Liver (tissue), 9 donors: ENCODE data around the gene LIX1L. TPM values are rescaled to one million over a fixed set of nuclear protein-coding genes. Genes with fewer than 3 reads are reported as not detected.
"Not testable (repeated sequence)": the region's sequence is repeated elsewhere in the genome, so short reads cannot be mapped to it uniquely, and the experiment has no call there.

Experiments used
- DNase-seq: peaks from one replicate; pipeline ENCODE4 v3.0.0-alpha.2; 2017; ENCODE audit warnings: low spot score
- H3K27ac ChIP-seq, 2 donors: one replicate each; pipeline ENCODE4 v1.7.0; 2013; ENCODE audit warnings: inconsistent platforms in 2 of 2, low read length in 2 of 2, control low read depth in 1 of 2, low read depth in 1 of 2, mild to moderate bottlenecking in 1 of 2
- H3K27me3 ChIP-seq, 4 donors: one replicate each; pipeline versions ENCODE4 v1.6.1 to v1.7.0; 2013; ENCODE audit warnings: low read length in 3 of 4, inconsistent platforms in 1 of 4, mild to moderate bottlenecking in 1 of 4, moderate library complexity in 1 of 4; ENCODE audit not compliant: control insufficient read depth in 4 of 4, insufficient read depth in 4 of 4
- H3K36me3 ChIP-seq, 4 donors: one replicate each; pipeline versions ENCODE4 v1.6.1 to v1.7.0; 2013; ENCODE audit warnings: low read length in 3 of 4, mild to moderate bottlenecking in 3 of 4, low read depth in 1 of 4, moderate library complexity in 1 of 4; ENCODE audit not compliant: control insufficient read depth in 4 of 4, insufficient read depth in 3 of 4
- H3K4me1 ChIP-seq, 4 donors: one replicate each; pipeline versions ENCODE4 v1.6.1 to v1.7.0; 2013; ENCODE audit warnings: low read length in 3 of 4, mild to moderate bottlenecking in 3 of 4, moderate library complexity in 1 of 4; ENCODE audit not compliant: control insufficient read depth in 4 of 4, insufficient read depth in 4 of 4
- H3K4me3 ChIP-seq, 3 donors: one replicate each; pipeline versions ENCODE4 v1.6.1 to v1.7.0; 2013; ENCODE audit warnings: low read length in 3 of 3, control low read depth in 1 of 3, low read depth in 1 of 3, mild to moderate bottlenecking in 1 of 3
- H3K9ac ChIP-seq, 2 donors: one replicate each; pipeline ENCODE4 v1.7.0; 2013; ENCODE audit warnings: low read length in 2 of 2, mild to moderate bottlenecking in 2 of 2, moderate library complexity in 2 of 2, control low read depth in 1 of 2, low read depth in 1 of 2
- H3K9me3 ChIP-seq, 4 donors: one replicate each; pipeline versions ENCODE4 v1.6.1 to v1.7.0; 2013; ENCODE audit warnings: low read length in 3 of 4; ENCODE audit not compliant: control insufficient read depth in 4 of 4
- FOXA1 ChIP-seq: IDR thresholded peaks from 2 replicates; pipeline ENCODE4 v1.6.1; 2016; ENCODE audit warnings: antibody characterized with exemption
- HNF4G ChIP-seq: IDR thresholded peaks from 2 replicates; pipeline ENCODE4 v1.6.1; 2016; ENCODE audit warnings: antibody characterized with exemption
- JUND ChIP-seq, 2 donors: IDR thresholded peaks; 2 replicates each; pipeline ENCODE4 v1.6.1; 2016; ENCODE audit warnings: antibody characterized with exemption in 2 of 2
- NR2F2 ChIP-seq: IDR thresholded peaks from 2 replicates; pipeline ENCODE4 v1.6.1; 2016; ENCODE audit warnings: antibody characterized with exemption
- RAD21 ChIP-seq, 2 donors: IDR thresholded peaks; 2 replicates each; pipeline ENCODE4 v1.6.1; 2016; ENCODE audit warnings: antibody characterized with exemption in 2 of 2, mild to moderate bottlenecking in 2 of 2
- YY1 ChIP-seq: IDR thresholded peaks from 2 replicates; pipeline ENCODE4 v1.6.1; 2016; ENCODE audit warnings: antibody characterized with exemption, mild to moderate bottlenecking
- WGBS: extraction: QIAGEN DNeasy Blood & Tissue Kit; methylation state at CpG from one replicate; pipeline ENCODE4 v1.1.7; 2013; 5-methylcytosine and 5-hydroxymethylcytosine counted together
- polyA plus RNA-seq, 2 donors: library from polyadenylated mRNA; stranded (reverse) in 1 of 2; unstranded in 1 of 2; fragments of 200-250 nt in 1 of 2; fragments of >200 nt in 1 of 2; fragmentation: Nextera tagmentation in 1 of 2; extraction: Ambion mirVana in 1 of 2; gene quantifications; one replicate each; pipeline versions ENCODE4 v1.2.1 to v1.2.3, GENCODE V29; 2013 to 2015
- total RNA-seq, 2 donors: library from RNA; depleted of rRNA; stranded (reverse); fragments of >200 nt; gene quantifications; one replicate each; pipeline ENCODE4 v1.2.3, GENCODE V29; 2014
- TF ChIP-seq, protein P1 (sequence below): IDR thresholded peaks from 2 replicates; pipeline ENCODE4 v1.6.1; 2016; ENCODE audit warnings: antibody characterized with exemption
- TF ChIP-seq, protein P2 (sequence below): fragments of 150-350 bp; IDR thresholded peaks from 2 replicates; pipeline ENCODE4 v1.5.1; 2017; ENCODE audit warnings: improper control_type of control experiment, low read depth, low read length; ENCODE audit not compliant: missing input control
- TF ChIP-seq, protein P3 (sequence below): IDR thresholded peaks from 2 replicates; pipeline ENCODE4 v1.6.1; 2016; ENCODE audit warnings: antibody characterized with exemption
- TF ChIP-seq, protein P4 (sequence below): IDR thresholded peaks from 2 replicates; pipeline ENCODE4 v1.6.1; 2016; ENCODE audit warnings: antibody characterized with exemption, mild to moderate bottlenecking
- donor health status: healthy.
- donor health status: healthy.
- donor health status: healthy.
- donor health status: healthy.
- donor health status: healthy.

The LIX1L gene
- total and polyA plus RNA-seq, 4 donors, result 4.6 to 8.6 (median 6.3) TPM

GRCh38 chr1:145922266-145922665 lies 35.6 kb downstream of the LIX1L start:
- H3K27me3 ChIP-seq, result no peaks in the 10 kb centered on the region
- WGBS, result 90% methylated on average over 2 of the region's 2 CpGs
- no peaks in the 10 kb centered on the region for H3K9me3 ChIP-seq
- no peak overlapping the region for H3K27ac ChIP-seq
- H3K4me3 ChIP-seq, result no peak overlapping the region
- TF ChIP-seq, protein P1, sequence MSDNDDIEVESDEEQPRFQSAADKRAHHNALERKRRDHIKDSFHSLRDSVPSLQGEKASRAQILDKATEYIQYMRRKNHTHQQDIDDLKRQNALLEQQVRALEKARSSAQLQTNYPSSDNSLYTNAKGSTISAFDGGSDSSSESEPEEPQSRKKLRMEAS, result no peak
- TF ChIP-seq HNF4G (no peak), YY1 (no peak), FOXA1 (no peak), JUND (IDR thresholded peaks at IDR 0.05) (no peak), NR2F2 (no peak), RAD21 (IDR thresholded peaks at IDR 0.05) (no peak)
- TF ChIP-seq, protein P2, sequence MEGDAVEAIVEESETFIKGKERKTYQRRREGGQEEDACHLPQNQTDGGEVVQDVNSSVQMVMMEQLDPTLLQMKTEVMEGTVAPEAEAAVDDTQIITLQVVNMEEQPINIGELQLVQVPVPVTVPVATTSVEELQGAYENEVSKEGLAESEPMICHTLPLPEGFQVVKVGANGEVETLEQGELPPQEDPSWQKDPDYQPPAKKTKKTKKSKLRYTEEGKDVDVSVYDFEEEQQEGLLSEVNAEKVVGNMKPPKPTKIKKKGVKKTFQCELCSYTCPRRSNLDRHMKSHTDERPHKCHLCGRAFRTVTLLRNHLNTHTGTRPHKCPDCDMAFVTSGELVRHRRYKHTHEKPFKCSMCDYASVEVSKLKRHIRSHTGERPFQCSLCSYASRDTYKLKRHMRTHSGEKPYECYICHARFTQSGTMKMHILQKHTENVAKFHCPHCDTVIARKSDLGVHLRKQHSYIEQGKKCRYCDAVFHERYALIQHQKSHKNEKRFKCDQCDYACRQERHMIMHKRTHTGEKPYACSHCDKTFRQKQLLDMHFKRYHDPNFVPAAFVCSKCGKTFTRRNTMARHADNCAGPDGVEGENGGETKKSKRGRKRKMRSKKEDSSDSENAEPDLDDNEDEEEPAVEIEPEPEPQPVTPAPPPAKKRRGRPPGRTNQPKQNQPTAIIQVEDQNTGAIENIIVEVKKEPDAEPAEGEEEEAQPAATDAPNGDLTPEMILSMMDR, result no peak
- TF ChIP-seq, protein P3, sequence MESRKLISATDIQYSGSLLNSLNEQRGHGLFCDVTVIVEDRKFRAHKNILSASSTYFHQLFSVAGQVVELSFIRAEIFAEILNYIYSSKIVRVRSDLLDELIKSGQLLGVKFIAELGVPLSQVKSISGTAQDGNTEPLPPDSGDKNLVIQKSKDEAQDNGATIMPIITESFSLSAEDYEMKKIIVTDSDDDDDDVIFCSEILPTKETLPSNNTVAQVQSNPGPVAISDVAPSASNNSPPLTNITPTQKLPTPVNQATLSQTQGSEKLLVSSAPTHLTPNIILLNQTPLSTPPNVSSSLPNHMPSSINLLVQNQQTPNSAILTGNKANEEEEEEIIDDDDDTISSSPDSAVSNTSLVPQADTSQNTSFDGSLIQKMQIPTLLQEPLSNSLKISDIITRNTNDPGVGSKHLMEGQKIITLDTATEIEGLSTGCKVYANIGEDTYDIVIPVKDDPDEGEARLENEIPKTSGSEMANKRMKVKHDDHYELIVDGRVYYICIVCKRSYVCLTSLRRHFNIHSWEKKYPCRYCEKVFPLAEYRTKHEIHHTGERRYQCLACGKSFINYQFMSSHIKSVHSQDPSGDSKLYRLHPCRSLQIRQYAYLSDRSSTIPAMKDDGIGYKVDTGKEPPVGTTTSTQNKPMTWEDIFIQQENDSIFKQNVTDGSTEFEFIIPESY, result no peak
- TF ChIP-seq, protein P4, sequence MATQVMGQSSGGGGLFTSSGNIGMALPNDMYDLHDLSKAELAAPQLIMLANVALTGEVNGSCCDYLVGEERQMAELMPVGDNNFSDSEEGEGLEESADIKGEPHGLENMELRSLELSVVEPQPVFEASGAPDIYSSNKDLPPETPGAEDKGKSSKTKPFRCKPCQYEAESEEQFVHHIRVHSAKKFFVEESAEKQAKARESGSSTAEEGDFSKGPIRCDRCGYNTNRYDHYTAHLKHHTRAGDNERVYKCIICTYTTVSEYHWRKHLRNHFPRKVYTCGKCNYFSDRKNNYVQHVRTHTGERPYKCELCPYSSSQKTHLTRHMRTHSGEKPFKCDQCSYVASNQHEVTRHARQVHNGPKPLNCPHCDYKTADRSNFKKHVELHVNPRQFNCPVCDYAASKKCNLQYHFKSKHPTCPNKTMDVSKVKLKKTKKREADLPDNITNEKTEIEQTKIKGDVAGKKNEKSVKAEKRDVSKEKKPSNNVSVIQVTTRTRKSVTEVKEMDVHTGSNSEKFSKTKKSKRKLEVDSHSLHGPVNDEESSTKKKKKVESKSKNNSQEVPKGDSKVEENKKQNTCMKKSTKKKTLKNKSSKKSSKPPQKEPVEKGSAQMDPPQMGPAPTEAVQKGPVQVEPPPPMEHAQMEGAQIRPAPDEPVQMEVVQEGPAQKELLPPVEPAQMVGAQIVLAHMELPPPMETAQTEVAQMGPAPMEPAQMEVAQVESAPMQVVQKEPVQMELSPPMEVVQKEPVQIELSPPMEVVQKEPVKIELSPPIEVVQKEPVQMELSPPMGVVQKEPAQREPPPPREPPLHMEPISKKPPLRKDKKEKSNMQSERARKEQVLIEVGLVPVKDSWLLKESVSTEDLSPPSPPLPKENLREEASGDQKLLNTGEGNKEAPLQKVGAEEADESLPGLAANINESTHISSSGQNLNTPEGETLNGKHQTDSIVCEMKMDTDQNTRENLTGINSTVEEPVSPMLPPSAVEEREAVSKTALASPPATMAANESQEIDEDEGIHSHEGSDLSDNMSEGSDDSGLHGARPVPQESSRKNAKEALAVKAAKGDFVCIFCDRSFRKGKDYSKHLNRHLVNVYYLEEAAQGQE, result no peak
- no peak for DNase-seq
- peaks cover 8 to 30% (median 23%) of the 10 kb centered on the region in 4 donors for H3K4me1 ChIP-seq
- H3K36me3 ChIP-seq, result peaks cover 0 to 2% (median 2%) of the 10 kb centered on the region in 4 donors
- no peak overlapping the region for H3K9ac ChIP-seq

GRCh38 chr1:145920297-145920696 lies 37.5 kb downstream of the LIX1L start:
- not testable (repeated sequence) for H3K27ac ChIP-seq, H3K4me3 ChIP-seq, H3K36me3 ChIP-seq, H3K9ac ChIP-seq, H3K27me3 ChIP-seq, DNase-seq, H3K9me3 ChIP-seq
- peaks cover 8 to 25% (median 17%) of the 10 kb centered on the region in 4 donors for H3K4me1 ChIP-seq
- WGBS, result 90% methylated on average over 2 of the region's 4 CpGs
